ENCODE measurements around the gene MTARC1.

The MTARC1 gene

GRCh38 chr1:220824031-220824989, 37.6 kb downstream of the MTARC1 start:
- H3K4me1 ChIP-seq (ENCODE audit: insufficient read depth, low read length), result peaks cover 40% of the 10 kb centered on the region
- no peaks in the 10 kb centered on the region for H3K9me3 ChIP-seq (ENCODE audit: low read length)
- no peaks in the 10 kb centered on the region for H3K27me3 ChIP-seq (ENCODE audit: control insufficient read depth in 1 of 2, insufficient read depth in 2 of 2, low read length in 2 of 2)
- H3K9ac ChIP-seq (ENCODE audit: low read length), result no peak overlapping the region
- H3K36me3 ChIP-seq (ENCODE audit: insufficient read depth, low read length), result no peaks in the 10 kb centered on the region
- H3K27ac ChIP-seq (ENCODE audit: low read depth, low read length), result no peak overlapping the region
- no peak overlapping the region for H3K4me3 ChIP-seq (ENCODE audit: low read depth in 1 of 2, low read length in 2 of 2)

- Histone ChIP-seq H3K27me3 (ENCODE audit: control insufficient read depth in 1 of 2, insufficient read depth in 2 of 2, low read length in 2 of 2) (no peaks in the 10 kb centered on the region), H3K4me3 (ENCODE audit: low read depth in 1 of 2, low read length in 2 of 2) (no peak overlapping the region), H3K36me3 (ENCODE audit: insufficient read depth, low read length) (no peaks in the 10 kb centered on the region), H3K27ac (ENCODE audit: low read depth, low read length) (no peak overlapping the region), H3K9ac (ENCODE audit: low read length) (no peak overlapping the region), H3K9me3 (ENCODE audit: low read length) (no peaks in the 10 kb centered on the region), H3K4me1 (ENCODE audit: insufficient read depth, low read length) (peaks cover 37% of the 10 kb centered on the region)
Measured at GRCh38 chr1:220825819-220826551, 39.3 kb downstream of the MTARC1 start.

- Histone ChIP-seq H3K4me3 (ENCODE audit: low read depth in 1 of 2, low read length in 2 of 2) (no peak overlapping the region), H3K4me1 (ENCODE audit: insufficient read depth, low read length) (peaks cover 37% of the 10 kb centered on the region), H3K36me3 (ENCODE audit: insufficient read depth, low read length) (no peaks in the 10 kb centered on the region), H3K27me3 (ENCODE audit: control insufficient read depth in 1 of 2, insufficient read depth in 2 of 2, low read length in 2 of 2) (no peaks in the 10 kb centered on the region), H3K27ac (ENCODE audit: low read depth, low read length) (no peak overlapping the region), H3K9ac (ENCODE audit: low read length) (no peak overlapping the region), H3K9me3 (ENCODE audit: low read length) (no peaks in the 10 kb centered on the region)
Measured at GRCh38 chr1:220826729-220827128, 40.0 kb downstream of the MTARC1 start.

- Histone ChIP-seq H3K9ac (ENCODE audit: low read length) (no peak overlapping the region), H3K27me3 (ENCODE audit: control insufficient read depth in 1 of 2, insufficient read depth in 2 of 2, low read length in 2 of 2) (no peaks in the 10 kb centered on the region), H3K27ac (ENCODE audit: low read depth, low read length) (no peak overlapping the region), H3K36me3 (ENCODE audit: insufficient read depth, low read length) (no peaks in the 10 kb centered on the region), H3K9me3 (ENCODE audit: low read length) (no peaks in the 10 kb centered on the region), H3K4me3 (ENCODE audit: low read depth in 1 of 2, low read length in 2 of 2) (no peak overlapping the region), H3K4me1 (ENCODE audit: insufficient read depth, low read length) (peaks cover 37% of the 10 kb centered on the region)
Measured at GRCh38 chr1:220827445-220828178, 40.9 kb downstream of the MTARC1 start.

GRCh38 chr1:220828179-220828490, 41.4 kb downstream of the MTARC1 start:
- H3K4me3 ChIP-seq (ENCODE audit: low read depth in 1 of 2, low read length in 2 of 2), result no peak overlapping the region
- H3K27me3 ChIP-seq (ENCODE audit: control insufficient read depth in 1 of 2, insufficient read depth in 2 of 2, low read length in 2 of 2), result no peaks in the 10 kb centered on the region
- H3K9me3 ChIP-seq (ENCODE audit: low read length), result no peaks in the 10 kb centered on the region
- no peaks in the 10 kb centered on the region for H3K36me3 ChIP-seq (ENCODE audit: insufficient read depth, low read length)
- no peak overlapping the region for H3K9ac ChIP-seq (ENCODE audit: low read length)
- H3K4me1 ChIP-seq (ENCODE audit: insufficient read depth, low read length), result peaks cover 41% of the 10 kb centered on the region
- H3K27ac ChIP-seq (ENCODE audit: low read depth, low read length), result no peak overlapping the region

- Histone ChIP-seq H3K27ac (ENCODE audit: low read depth, low read length) (no peak overlapping the region), H3K9ac (ENCODE audit: low read length) (no peak overlapping the region), H3K4me3 (ENCODE audit: low read depth in 1 of 2, low read length in 2 of 2) (no peak overlapping the region), H3K9me3 (ENCODE audit: low read length) (no peaks in the 10 kb centered on the region), H3K36me3 (ENCODE audit: insufficient read depth, low read length) (no peaks in the 10 kb centered on the region), H3K27me3 (ENCODE audit: control insufficient read depth in 1 of 2, insufficient read depth in 2 of 2, low read length in 2 of 2) (no peaks in the 10 kb centered on the region), H3K4me1 (ENCODE audit: insufficient read depth, low read length) (peaks cover 48% of the 10 kb centered on the region)
Measured at GRCh38 chr1:220828950-220829586, 42.4 kb downstream of the MTARC1 start.

GRCh38 chr1:220833436-220833835, 46.7 kb downstream of the MTARC1 start:
- no peak overlapping the region for H3K9ac ChIP-seq (ENCODE audit: low read length)
- H3K27me3 ChIP-seq (ENCODE audit: control insufficient read depth in 1 of 2, insufficient read depth in 2 of 2, low read length in 2 of 2), result no peaks in the 10 kb centered on the region
- no peaks in the 10 kb centered on the region for H3K9me3 ChIP-seq (ENCODE audit: low read length)
- H3K27ac ChIP-seq (ENCODE audit: low read depth, low read length), result no peak overlapping the region
- H3K4me3 ChIP-seq (ENCODE audit: low read depth in 1 of 2, low read length in 2 of 2), result no peak overlapping the region
- no peaks in the 10 kb centered on the region for H3K36me3 ChIP-seq (ENCODE audit: insufficient read depth, low read length)
- H3K4me1 ChIP-seq (ENCODE audit: insufficient read depth, low read length), result peaks cover 32% of the 10 kb centered on the region

- H3K9ac ChIP-seq (ENCODE audit: low read length), result no peak overlapping the region
Measured at GRCh38 chr1:220834155-220834870, 47.6 kb downstream of the MTARC1 start.

More at GRCh38 chr1:220834155-220834870, 47.6 kb downstream of the MTARC1 start:
- Histone ChIP-seq H3K27ac (ENCODE audit: low read depth, low read length) (no peak overlapping the region), H3K36me3 (ENCODE audit: insufficient read depth, low read length) (no peaks in the 10 kb centered on the region), H3K9me3 (ENCODE audit: low read length) (no peaks in the 10 kb centered on the region), H3K27me3 (ENCODE audit: control insufficient read depth in 1 of 2, insufficient read depth in 2 of 2, low read length in 2 of 2) (no peaks in the 10 kb centered on the region), H3K4me3 (ENCODE audit: low read depth in 1 of 2, low read length in 2 of 2) (no peak overlapping the region), H3K4me1 (ENCODE audit: insufficient read depth, low read length) (peaks cover 24% of the 10 kb centered on the region)

Data from muscle layer of colon (tissue), 2 donors.